ENCODE results near the gene HYAL1.

- TF ChIP-seq HOXA7 (CRISPR knock-in tag; IDR thresholded peaks at IDR 0.05; ENCODE audit: borderline replicate concordance) (no peak), ZNF530 (tag by site-specific recombination; IDR thresholded peaks at IDR 0.05; ENCODE audit: low read depth) (no peak), ZNF174 (tag by site-specific recombination; IDR thresholded peaks at IDR 0.05) (no peak), BCL6B (tag by site-specific recombination; IDR thresholded peaks at IDR 0.05) (no peak), CTCF (tag by site-specific recombination; IDR thresholded peaks at IDR 0.05) (no peak), ZNF24 (tag by site-specific recombination; IDR thresholded peaks at IDR 0.05) (no peak)
Observed at GRCh38 chr3:50318615-50319014, 15.2 kb upstream of the HYAL1 start.
